GM18909 (cell line): ENCODE measurements around the gene SRPK3.

Source experiments
- ATAC-seq: cut with Tn5 transposase; IDR thresholded peaks from one replicate; pipeline ENCODE4 v1.9.1; 2021; ENCODE audit warnings: mild to moderate bottlenecking; ENCODE audit not compliant: unreplicated experiment, poor library complexity

Gene SRPK3

GRCh38 chrX:153782313-153782712 lies 1.5 kb downstream of the SRPK3 start:
- ATAC-seq: no peak

GRCh38 chrX:153782871-153783270 lies 2.0 kb downstream of the SRPK3 start:
- ATAC-seq: no peak

GRCh38 chrX:153783378-153784013 lies 2.7 kb downstream of the SRPK3 start:
- no peak for ATAC-seq

GRCh38 chrX:153784325-153784967 lies 3.6 kb downstream of the SRPK3 start:
- ATAC-seq: no peak

GRCh38 chrX:153786669-153787068 lies 5.8 kb downstream of the SRPK3 start:
- ATAC-seq: no peak

- no peak for ATAC-seq
Observed at GRCh38 chrX:153789654-153790053, 8.8 kb downstream of the SRPK3 start.

- ATAC-seq: no peak
Observed at GRCh38 chrX:153791104-153791852, 10.4 kb downstream of the SRPK3 start.

- ATAC-seq: no peak
Observed at GRCh38 chrX:153792368-153792767, 11.5 kb downstream of the SRPK3 start.

GRCh38 chrX:153793291-153793690 lies 12.4 kb downstream of the SRPK3 start:
- no peak for ATAC-seq

GRCh38 chrX:153794018-153794896 lies 13.4 kb downstream of the SRPK3 start, which contains the start of the genes IDH3G and SSR4:
Gene IDH3G, minus strand, starts transcription at chrX:153794375. Its CDS starts 49 bp downstream, at chrX:153794326.
Gene SSR4, plus strand, starts transcription at chrX:153794668. Its CDS starts 20 bp downstream, at chrX:153794688.
- ATAC-seq: peak; percentile 88

GRCh38 chrX:153794897-153795816 lies 14.3 kb downstream of the SRPK3 start:
- no peak for ATAC-seq

- ATAC-seq: no peak
Observed at GRCh38 chrX:153797415-153798015, 16.7 kb downstream of the SRPK3 start.

- ATAC-seq: no peak
Observed at GRCh38 chrX:153799326-153799725, 18.5 kb downstream of the SRPK3 start.

GRCh38 chrX:153800177-153800722 lies 19.4 kb downstream of the SRPK3 start:
- ATAC-seq: no peak

GRCh38 chrX:153800746-153801145 lies 19.9 kb downstream of the SRPK3 start:
- ATAC-seq: no peak

GRCh38 chrX:153801669-153802068 lies 20.8 kb downstream of the SRPK3 start:
- no peak for ATAC-seq

- ATAC-seq: no peak
Observed at GRCh38 chrX:153802513-153803045, 21.7 kb downstream of the SRPK3 start.
